ENCODE measurements around the gene ANGPT4. TPM values are rescaled to one million over a fixed set of nuclear protein-coding genes. Genes with fewer than 3 reads are reported as not detected.
A peak's percentile ranks its signal among the peaks of the same experiment; 100 is the strongest.

Gene ANGPT4
- total RNA-seq, 1 experiment from 2014 or later: not detected

- Histone ChIP-seq H3K36me3 (ENCODE audit: low read depth) (no peaks in the 10 kb centered on the region), H3K9me3 (ENCODE audit: insufficient read depth, low read depth) (no peaks in the 10 kb centered on the region), H3K27me3 (ENCODE audit: insufficient read depth, low read depth) (peaks cover 18% of the 10 kb centered on the region), H3F3A (ENCODE audit: insufficient read depth, low read depth) (no peaks in the 10 kb centered on the region), H3K27ac (no peak overlapping the region), H3K4me1 (replicated peaks; ENCODE audit: insufficient read depth) (no peaks in the 10 kb centered on the region), H3K4me3 (no peak overlapping the region), H2AFZ (no peak overlapping the region), H3K4me2 (no peak overlapping the region), H3K9me2 (ENCODE audit: insufficient read depth) (no peaks in the 10 kb centered on the region), H3K79me2 (ENCODE audit: low read depth) (no peaks in the 10 kb centered on the region), H4K20me1 (ENCODE audit: insufficient read depth) (no peaks in the 10 kb centered on the region)
- no TSS peak for BruUV-seq (replicated peaks)
- intact Hi-C loops (cut with micrococcal nuclease; ENCODE audit: unreplicated experiment): loop anchor here (1.0 to 5.0 kb wide), 3 partner anchors 139 to 395 kb away; no protein-coding TSS in a partner anchor
- ChIA-PET CTCF (interaction anchor here (0.8 to 3.2 kb wide), 3 partner anchors 99 to 182 kb away, joined by 3 to 27 read pairs (median 5); no protein-coding TSS in a partner anchor), POLR2A (ENCODE audit: unreplicated experiment) (no interaction called here)
- DNase-seq: no peak
- TF ChIP-seq EZH2 (IDR thresholded peaks at IDR 0.05; ENCODE audit: low read depth): no peak
- TF ChIP-seq CTCF (conservative IDR thresholded peaks at IDR 0.05): no peak
Measured at GRCh38 chr20:955656-956055, 39.5 kb upstream of the ANGPT4 start.

GRCh38 chr20:955111-955510 is 39.0 kb upstream of the ANGPT4 start:
- TF ChIP-seq CTCF (conservative IDR thresholded peaks at IDR 0.05) (no peak), EZH2 (IDR thresholded peaks at IDR 0.05; ENCODE audit: low read depth) (no peak)

GRCh38 chr20:953742-954141 is 37.6 kb upstream of the ANGPT4 start:
- Histone ChIP-seq H3K4me1 (replicated peaks; ENCODE audit: insufficient read depth) (no peaks in the 10 kb centered on the region), H3K4me3 (no peak overlapping the region), H3K27me3 (ENCODE audit: insufficient read depth, low read depth) (peaks cover 2% of the 10 kb centered on the region; the same call in 1 of the 2 replicates), H3K4me2 (no peak overlapping the region), H2AFZ (no peak overlapping the region), H3F3A (ENCODE audit: insufficient read depth, low read depth) (no peaks in the 10 kb centered on the region), H3K9me3 (ENCODE audit: insufficient read depth, low read depth) (no peaks in the 10 kb centered on the region), H4K20me1 (ENCODE audit: insufficient read depth) (no peaks in the 10 kb centered on the region), H3K9me2 (ENCODE audit: insufficient read depth) (no peaks in the 10 kb centered on the region), H3K36me3 (ENCODE audit: low read depth) (no peaks in the 10 kb centered on the region), H3K79me2 (ENCODE audit: low read depth) (no peaks in the 10 kb centered on the region), H3K27ac (no peak overlapping the region)
- peak; percentile 34; the same call in 1 of the 2 replicates for TF ChIP-seq CTCF (conservative IDR thresholded peaks at IDR 0.05)
- no peak for TF ChIP-seq EZH2 (IDR thresholded peaks at IDR 0.05; ENCODE audit: low read depth)
- no peak for DNase-seq
- ChIA-PET CTCF (interaction anchor here (0.6 to 1.0 kb wide), 4 partner anchors 19 to 567 kb away, joined by 3 to 10 read pairs (median 8); no protein-coding TSS in a partner anchor), POLR2A (ENCODE audit: unreplicated experiment) (interaction anchor here (0.7 kb wide), 1 partner anchor 178 kb away, joined by 12 read pairs; no protein-coding TSS in a partner anchor)
- intact Hi-C loops (cut with micrococcal nuclease; ENCODE audit: unreplicated experiment): no loop called here
- no TSS peak for BruUV-seq (replicated peaks)

More at GRCh38 chr20:955111-955510, 39.0 kb upstream of the ANGPT4 start:
- ChIA-PET CTCF (interaction anchor here (1.4 to 3.2 kb wide), 2 partner anchors 99 to 138 kb away, joined by 5 to 27 read pairs; no protein-coding TSS in a partner anchor), POLR2A (ENCODE audit: unreplicated experiment) (no interaction called here)
- Histone ChIP-seq H4K20me1 (ENCODE audit: insufficient read depth) (no peaks in the 10 kb centered on the region), H3K79me2 (ENCODE audit: low read depth) (no peaks in the 10 kb centered on the region), H3K4me2 (no peak overlapping the region), H3K9me3 (ENCODE audit: insufficient read depth, low read depth) (no peaks in the 10 kb centered on the region), H3F3A (ENCODE audit: insufficient read depth, low read depth) (no peaks in the 10 kb centered on the region), H3K9me2 (ENCODE audit: insufficient read depth) (no peaks in the 10 kb centered on the region), H3K4me1 (replicated peaks; ENCODE audit: insufficient read depth) (no peaks in the 10 kb centered on the region), H3K4me3 (no peak overlapping the region), H3K27me3 (ENCODE audit: insufficient read depth, low read depth) (peaks cover 12% of the 10 kb centered on the region), H2AFZ (no peak overlapping the region), H3K36me3 (ENCODE audit: low read depth) (no peaks in the 10 kb centered on the region), H3K27ac (no peak overlapping the region)
- no peak for DNase-seq
- intact Hi-C loops (cut with micrococcal nuclease; ENCODE audit: unreplicated experiment): loop anchor here (5.0 kb wide), 1 partner anchor 257 kb away; no protein-coding TSS in a partner anchor
- BruUV-seq (replicated peaks): no TSS peak
